HEK293 (cell line): ENCODE measurements around the gene PPIL6.

Experiments used
- CTCF ChIA-PET: fragments of 350-600 bp; formaldehyde crosslinking; extraction: SDS; loops from one replicate; lab custom pipeline; 2021; ENCODE audit warnings: antibody characterized with exemption; lab: Yijun Ruan, JAX
- POLR2A ChIA-PET: fragments of 300-600 bp; formaldehyde crosslinking; extraction: SDS; loops from one replicate; lab custom pipeline; 2020; ENCODE audit warnings: antibody characterized with exemption, inconsistent platforms; lab: Yijun Ruan, JAX
- H3K27ac ChIP-seq: fragments of 200-500 bp; sonication (Bioruptor generic); 2 replicates; pipeline ENCODE4 v1.5.1; 2014; ENCODE audit warnings: low read depth, low read length, control low read depth, inconsistent platforms; ENCODE audit errors: extremely low read depth
- H3K36me3 ChIP-seq, 2 experiments: fragments of 200-500 bp in 1 of 2; sonication (Bioruptor generic) in 1 of 2; 1 replicate in 1 of 2; 2 replicates in 1 of 2; pipeline ENCODE4 v1.5.1; 2014 to 2017; ENCODE audit warnings: inconsistent platforms in 2 of 2, low read length in 2 of 2; ENCODE audit not compliant: control insufficient read depth in 2 of 2, insufficient read depth in 1 of 2
- H3K4me1 ChIP-seq: fragments of 200-500 bp; sonication (Bioruptor generic); 2 replicates; pipeline ENCODE4 v1.5.1; 2014; ENCODE audit warnings: mild to moderate bottlenecking, low read length, inconsistent platforms; ENCODE audit not compliant: control insufficient read depth, insufficient read depth
- H3K4me3 ChIP-seq: 2 replicates; pipeline ENCODE4 v1.5.1; 2011; ENCODE audit warnings: low read depth, mild to moderate bottlenecking, control low read depth, low read length, moderate library complexity
- H3K9me3 ChIP-seq: fragments of 200-500 bp; sonication (Bioruptor generic); 2 replicates; pipeline ENCODE4 v1.5.1; 2014; ENCODE audit warnings: low read depth, low read length, inconsistent platforms; ENCODE audit not compliant: control insufficient read depth, insufficient read depth
- MEIS1 ChIP-seq: sonication (generic); formaldehyde crosslinking; IDR thresholded peaks from 2 replicates; pipeline ENCODE4 v1.8.1; 2022; ENCODE audit warnings: missing genetic modification reagents, mild to moderate bottlenecking, borderline replicate concordance
- MYNN ChIP-seq: fragments of 450-650 bp; formaldehyde crosslinking; IDR thresholded peaks from 2 replicates; pipeline ENCODE4 v1.5.1; 2016; ENCODE audit warnings: missing biosample characterization, missing genetic modification characterization, borderline replicate concordance
- SCRT1 ChIP-seq: fragments of 450-650 bp; formaldehyde crosslinking; IDR thresholded peaks from 2 replicates; pipeline ENCODE4 v1.5.1; 2016; ENCODE audit warnings: missing biosample characterization, missing genetic modification characterization, borderline replicate concordance
- ZBTB21 ChIP-seq: fragments of 450-650 bp; formaldehyde crosslinking; IDR thresholded peaks from 2 replicates; pipeline ENCODE4 v1.5.1; 2017; ENCODE audit warnings: missing biosample characterization, missing genetic modification characterization
- ZFP37 ChIP-seq: fragments of 450-650 bp; formaldehyde crosslinking; IDR thresholded peaks from 2 replicates; pipeline ENCODE4 v1.5.1; 2016; ENCODE audit warnings: missing biosample characterization, missing genetic modification characterization
- ZNF10 ChIP-seq: fragments of 450-650 bp; formaldehyde crosslinking; IDR thresholded peaks from 2 replicates; pipeline ENCODE4 v1.5.1; 2017; ENCODE audit warnings: missing biosample characterization, missing genetic modification characterization
- ZNF169 ChIP-seq: fragments of 450-650 bp; formaldehyde crosslinking; IDR thresholded peaks from 2 replicates; pipeline ENCODE4 v1.5.1; 2016; ENCODE audit warnings: missing biosample characterization, missing genetic modification characterization
- ZNF19 ChIP-seq: fragments of 450-650 bp; formaldehyde crosslinking; IDR thresholded peaks from 2 replicates; pipeline ENCODE4; 2016; ENCODE audit warnings: missing biosample characterization, missing genetic modification characterization, low read depth
- ZNF223 ChIP-seq: fragments of 450-650 bp; formaldehyde crosslinking; IDR thresholded peaks from 2 replicates; pipeline ENCODE4 v1.5.1; 2016; ENCODE audit warnings: missing biosample characterization, missing genetic modification characterization
- ZNF23 ChIP-seq: fragments of 450-650 bp; formaldehyde crosslinking; IDR thresholded peaks from 2 replicates; pipeline ENCODE4 v1.5.1; 2016; ENCODE audit warnings: missing biosample characterization, missing genetic modification characterization, borderline replicate concordance
- ZNF311 ChIP-seq: fragments of 450-650 bp; formaldehyde crosslinking; IDR thresholded peaks from 2 replicates; pipeline ENCODE4 v1.5.1; 2017; ENCODE audit warnings: missing biosample characterization, missing genetic modification characterization, borderline replicate concordance
- ZNF341 ChIP-seq: fragments of 450-650 bp; formaldehyde crosslinking; IDR thresholded peaks from 2 replicates; pipeline ENCODE4; 2016; ENCODE audit warnings: low read depth, missing biosample characterization, missing genetic modification characterization
- ZNF37A ChIP-seq: fragments of 450-650 bp; IDR thresholded peaks from 2 replicates; pipeline ENCODE4 v1.5.1; 2018; ENCODE audit warnings: missing biosample characterization, missing genetic modification characterization
- ZNF416 ChIP-seq: fragments of 450-650 bp; formaldehyde crosslinking; IDR thresholded peaks from 2 replicates; pipeline ENCODE4 v1.5.1; 2016; ENCODE audit warnings: missing biosample characterization, missing genetic modification characterization
- ZNF433 ChIP-seq: fragments of 450-650 bp; formaldehyde crosslinking; IDR thresholded peaks from 2 replicates; pipeline ENCODE4 v1.5.1; 2016; ENCODE audit warnings: missing biosample characterization, missing genetic modification characterization, low read depth
- ZNF501 ChIP-seq: fragments of 450-650 bp; formaldehyde crosslinking; IDR thresholded peaks from 2 replicates; pipeline ENCODE4 v1.5.1; 2016; ENCODE audit warnings: missing biosample characterization, missing genetic modification characterization
- ZNF549 ChIP-seq: fragments of 450-650 bp; IDR thresholded peaks from 2 replicates; pipeline ENCODE4 v1.5.1; 2018; ENCODE audit warnings: missing biosample characterization, missing genetic modification characterization, mild to moderate bottlenecking, inconsistent platforms, moderate library complexity
- ZNF600 ChIP-seq: fragments of 450-650 bp; formaldehyde crosslinking; IDR thresholded peaks from 2 replicates; pipeline ENCODE4 v1.5.1; 2016; ENCODE audit warnings: missing biosample characterization, missing genetic modification characterization
- ZNF747 ChIP-seq: fragments of 450-650 bp; formaldehyde crosslinking; IDR thresholded peaks from 2 replicates; pipeline ENCODE4 v1.5.1; 2016; ENCODE audit warnings: missing biosample characterization, missing genetic modification characterization
- ZXDB ChIP-seq: fragments of 450-650 bp; formaldehyde crosslinking; IDR thresholded peaks from 2 replicates; pipeline ENCODE4 v1.5.1; 2016; ENCODE audit warnings: missing biosample characterization, missing genetic modification characterization
- TF ChIP-seq, protein P1 (sequence below): fragments of 450-650 bp; IDR thresholded peaks from 2 replicates; pipeline ENCODE4 v1.5.1; 2018; ENCODE audit warnings: missing biosample characterization, missing genetic modification characterization
- TF ChIP-seq, protein P2 (sequence below): fragments of 450-650 bp; formaldehyde crosslinking; IDR thresholded peaks from 2 replicates; pipeline ENCODE4 v1.5.1; 2016; ENCODE audit warnings: missing biosample characterization, missing genetic modification characterization
- TF ChIP-seq, protein P3 (sequence below): fragments of 450-650 bp; formaldehyde crosslinking; IDR thresholded peaks from 2 replicates; pipeline ENCODE4 v1.5.1; 2016; ENCODE audit warnings: missing biosample characterization, missing genetic modification characterization
- TF ChIP-seq, protein P4 (sequence below): fragments of 450-650 bp; formaldehyde crosslinking; IDR thresholded peaks from 2 replicates; pipeline ENCODE4 v1.5.1; 2016; ENCODE audit warnings: missing biosample characterization, missing genetic modification characterization
- TF ChIP-seq, protein P5 (sequence below): fragments of 450-650 bp; formaldehyde crosslinking; IDR thresholded peaks from 2 replicates; pipeline ENCODE4 v1.5.1; 2016; ENCODE audit warnings: missing biosample characterization, missing genetic modification characterization, low read depth
- TF ChIP-seq, protein P6 (sequence below): fragments of 450-650 bp; formaldehyde crosslinking; IDR thresholded peaks from 2 replicates; pipeline ENCODE4 v1.5.1; 2016; ENCODE audit warnings: missing biosample characterization, missing genetic modification characterization
- TF ChIP-seq, protein P7 (sequence below): fragments of 450-650 bp; formaldehyde crosslinking; IDR thresholded peaks from 2 replicates; pipeline ENCODE4 v1.5.1; 2017; ENCODE audit warnings: missing biosample characterization, missing genetic modification characterization

The PPIL6 gene

DNA sequence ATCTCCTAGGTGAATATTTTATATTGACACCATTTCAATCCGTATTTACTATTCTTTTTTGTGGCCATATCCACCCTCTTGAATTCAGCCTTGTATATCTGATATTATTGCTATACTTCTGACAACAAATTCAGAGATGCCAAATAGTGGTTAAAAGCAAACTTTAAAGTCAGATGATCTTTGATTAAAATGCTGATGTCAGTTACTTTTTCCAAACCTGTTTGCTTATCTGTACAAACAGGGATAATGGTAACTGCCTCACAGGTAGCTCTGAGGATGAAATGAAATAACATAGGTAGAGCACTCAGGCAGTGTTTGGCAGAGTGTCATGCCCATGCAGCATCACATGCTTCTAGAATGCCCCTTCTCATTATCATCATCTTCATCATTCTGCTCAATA, 19.2 kb downstream of the PPIL6 start:
- Histone ChIP-seq H3K4me3 (no peak overlapping the region), H3K9me3 (no peaks in the 10 kb centered on the region), H3K36me3 (no peaks in the 10 kb centered on the region), H3K27ac (no peak overlapping the region), H3K4me1 (no peaks in the 10 kb centered on the region)
- CTCF ChIA-PET = interaction anchor here (0.7 to 1.5 kb wide), 2 partner anchors 38 to 205 kb away, joined by 3 to 5 read pairs; no protein-coding TSS in a partner anchor
- POLR2A ChIA-PET = no interaction called here
- TF ChIP-seq ZNF416 (tag by site-specific recombination) = no peak
- TF ChIP-seq, protein P1, sequence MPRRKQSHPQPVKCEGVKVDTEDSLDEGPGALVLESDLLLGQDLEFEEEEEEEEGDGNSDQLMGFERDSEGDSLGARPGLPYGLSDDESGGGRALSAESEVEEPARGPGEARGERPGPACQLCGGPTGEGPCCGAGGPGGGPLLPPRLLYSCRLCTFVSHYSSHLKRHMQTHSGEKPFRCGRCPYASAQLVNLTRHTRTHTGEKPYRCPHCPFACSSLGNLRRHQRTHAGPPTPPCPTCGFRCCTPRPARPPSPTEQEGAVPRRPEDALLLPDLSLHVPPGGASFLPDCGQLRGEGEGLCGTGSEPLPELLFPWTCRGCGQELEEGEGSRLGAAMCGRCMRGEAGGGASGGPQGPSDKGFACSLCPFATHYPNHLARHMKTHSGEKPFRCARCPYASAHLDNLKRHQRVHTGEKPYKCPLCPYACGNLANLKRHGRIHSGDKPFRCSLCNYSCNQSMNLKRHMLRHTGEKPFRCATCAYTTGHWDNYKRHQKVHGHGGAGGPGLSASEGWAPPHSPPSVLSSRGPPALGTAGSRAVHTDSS (tag by site-specific recombination) = peak; percentile 69; the same call in 1 of the 2 replicates
- TF ChIP-seq, all 188 proteins: peak for 1

DNA sequence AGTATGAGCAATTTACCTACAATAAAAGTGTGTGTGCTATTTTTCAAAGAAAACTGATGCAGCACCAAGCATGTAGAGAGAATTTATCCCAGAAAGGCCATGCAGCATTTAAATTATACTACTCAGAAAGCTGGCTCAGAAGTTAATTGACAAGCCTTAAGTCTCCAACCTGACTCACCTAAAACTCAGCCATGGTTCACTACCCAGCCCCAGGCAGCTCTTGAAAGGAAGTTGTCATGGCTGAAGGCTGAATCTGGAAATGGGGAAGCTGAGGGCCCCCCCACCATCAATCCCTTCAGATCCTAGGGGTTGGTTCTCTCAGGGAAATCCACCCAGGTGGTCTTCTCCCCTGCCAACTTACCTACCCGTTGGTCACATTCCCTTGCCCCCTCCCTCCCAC, 19.7 kb downstream of the PPIL6 start:
- CTCF ChIA-PET = interaction anchor here (0.6 to 1.5 kb wide), 3 partner anchors 38 to 205 kb away, joined by 3 to 5 read pairs (median 3); no protein-coding TSS in a partner anchor

DNA sequence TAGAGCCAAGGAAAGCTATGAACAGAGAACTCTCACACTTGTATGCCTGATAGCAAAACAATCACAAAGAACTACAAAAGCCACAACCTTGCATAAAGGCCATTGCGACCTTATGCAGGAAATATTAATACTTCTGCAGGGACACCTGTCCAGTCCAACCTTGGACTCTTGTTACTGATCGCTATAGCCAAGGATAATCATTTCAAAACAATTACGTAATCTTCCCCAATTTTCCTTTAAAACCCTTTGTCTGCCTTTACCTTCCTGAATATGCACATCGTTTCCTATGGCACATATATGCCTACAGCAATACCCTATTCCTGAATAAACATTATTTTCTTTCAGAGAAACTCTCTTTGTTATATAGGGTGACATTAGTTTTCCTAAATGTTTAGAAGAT, 22.8 kb downstream of the PPIL6 start:
- no peaks in the 10 kb centered on the region for H3K4me1 ChIP-seq
- H3K27ac ChIP-seq = no peak overlapping the region
- ChIA-PET CTCF (no interaction called here), POLR2A (no interaction called here)
- H3K36me3 ChIP-seq = no peaks in the 10 kb centered on the region
- H3K9me3 ChIP-seq = no peaks in the 10 kb centered on the region
- H3K4me3 ChIP-seq = no peak overlapping the region
- TF ChIP-seq, protein P2, sequence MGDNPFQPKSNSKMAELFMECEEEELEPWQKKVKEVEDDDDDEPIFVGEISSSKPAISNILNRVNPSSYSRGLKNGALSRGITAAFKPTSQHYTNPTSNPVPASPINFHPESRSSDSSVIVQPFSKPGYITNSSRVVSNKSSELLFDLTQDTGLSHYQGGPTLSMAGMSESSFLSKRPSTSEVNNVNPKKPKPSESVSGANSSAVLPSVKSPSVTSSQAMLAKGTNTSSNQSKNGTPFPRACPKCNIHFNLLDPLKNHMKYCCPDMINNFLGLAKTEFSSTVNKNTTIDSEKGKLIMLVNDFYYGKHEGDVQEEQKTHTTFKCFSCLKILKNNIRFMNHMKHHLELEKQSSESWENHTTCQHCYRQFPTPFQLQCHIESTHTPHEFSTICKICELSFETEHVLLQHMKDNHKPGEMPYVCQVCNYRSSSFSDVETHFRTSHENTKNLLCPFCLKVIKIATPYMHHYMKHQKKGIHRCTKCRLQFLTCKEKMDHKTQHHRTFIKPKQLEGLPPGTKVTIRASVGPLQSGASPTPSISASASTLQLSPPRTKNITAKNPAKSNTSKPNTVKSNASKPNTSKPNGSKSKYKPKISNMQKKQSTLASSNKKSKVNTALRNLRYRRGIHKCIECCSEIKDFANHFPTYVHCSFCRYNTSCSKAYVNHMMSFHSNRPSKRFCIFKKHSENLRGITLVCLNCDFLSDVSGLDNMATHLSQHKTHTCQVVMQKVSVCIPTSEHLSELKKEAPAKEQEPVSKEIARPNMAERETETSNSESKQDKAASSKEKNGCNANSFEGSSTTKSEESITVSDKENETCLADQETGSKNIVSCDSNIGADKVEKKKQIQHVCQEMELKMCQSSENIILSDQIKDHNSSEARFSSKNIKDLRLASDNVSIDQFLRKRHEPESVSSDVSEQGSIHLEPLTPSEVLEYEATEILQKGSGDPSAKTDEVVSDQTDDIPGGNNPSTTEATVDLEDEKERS (tag by site-specific recombination) = no peak
- TF ChIP-seq, protein P3, sequence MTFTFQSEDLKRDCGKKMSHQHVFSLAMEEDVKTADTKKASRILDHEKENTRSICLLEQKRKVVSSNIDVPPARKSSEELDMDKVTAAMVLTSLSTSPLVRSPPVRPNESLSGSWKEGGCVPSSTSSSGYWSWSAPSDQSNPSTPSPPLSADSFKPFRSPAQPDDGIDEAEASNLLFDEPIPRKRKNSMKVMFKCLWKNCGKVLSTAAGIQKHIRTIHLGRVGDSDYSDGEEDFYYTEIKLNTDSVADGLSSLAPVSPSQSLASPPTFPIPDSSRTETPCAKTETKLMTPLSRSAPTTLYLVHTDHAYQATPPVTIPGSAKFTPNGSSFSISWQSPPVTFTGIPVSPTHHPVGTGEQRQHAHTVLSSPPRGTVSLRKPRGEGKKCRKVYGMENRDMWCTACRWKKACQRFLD (tag by site-specific recombination) = no peak
- TF ChIP-seq ZNF747 (tag by site-specific recombination) (no peak), ZNF549 (tag by site-specific recombination) (no peak), MYNN (tag by site-specific recombination) (no peak), ZBTB21 (tag by site-specific recombination) (no peak)

More for the DNA sequence above, 19.7 kb downstream of the PPIL6 start:
- H3K27ac ChIP-seq = no peak overlapping the region
- H3K4me3 ChIP-seq = no peak overlapping the region
- no peaks in the 10 kb centered on the region for H3K4me1 ChIP-seq
- TF ChIP-seq, protein P4, sequence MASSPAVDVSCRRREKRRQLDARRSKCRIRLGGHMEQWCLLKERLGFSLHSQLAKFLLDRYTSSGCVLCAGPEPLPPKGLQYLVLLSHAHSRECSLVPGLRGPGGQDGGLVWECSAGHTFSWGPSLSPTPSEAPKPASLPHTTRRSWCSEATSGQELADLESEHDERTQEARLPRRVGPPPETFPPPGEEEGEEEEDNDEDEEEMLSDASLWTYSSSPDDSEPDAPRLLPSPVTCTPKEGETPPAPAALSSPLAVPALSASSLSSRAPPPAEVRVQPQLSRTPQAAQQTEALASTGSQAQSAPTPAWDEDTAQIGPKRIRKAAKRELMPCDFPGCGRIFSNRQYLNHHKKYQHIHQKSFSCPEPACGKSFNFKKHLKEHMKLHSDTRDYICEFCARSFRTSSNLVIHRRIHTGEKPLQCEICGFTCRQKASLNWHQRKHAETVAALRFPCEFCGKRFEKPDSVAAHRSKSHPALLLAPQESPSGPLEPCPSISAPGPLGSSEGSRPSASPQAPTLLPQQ = no peak
- TF ChIP-seq ZNF341 (tag by site-specific recombination) = no peak
- no peak for TF ChIP-seq ZNF501 (tag by site-specific recombination)
- TF ChIP-seq, protein P5, sequence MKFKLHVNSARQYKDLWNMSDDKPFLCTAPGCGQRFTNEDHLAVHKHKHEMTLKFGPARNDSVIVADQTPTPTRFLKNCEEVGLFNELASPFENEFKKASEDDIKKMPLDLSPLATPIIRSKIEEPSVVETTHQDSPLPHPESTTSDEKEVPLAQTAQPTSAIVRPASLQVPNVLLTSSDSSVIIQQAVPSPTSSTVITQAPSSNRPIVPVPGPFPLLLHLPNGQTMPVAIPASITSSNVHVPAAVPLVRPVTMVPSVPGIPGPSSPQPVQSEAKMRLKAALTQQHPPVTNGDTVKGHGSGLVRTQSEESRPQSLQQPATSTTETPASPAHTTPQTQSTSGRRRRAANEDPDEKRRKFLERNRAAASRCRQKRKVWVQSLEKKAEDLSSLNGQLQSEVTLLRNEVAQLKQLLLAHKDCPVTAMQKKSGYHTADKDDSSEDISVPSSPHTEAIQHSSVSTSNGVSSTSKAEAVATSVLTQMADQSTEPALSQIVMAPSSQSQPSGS (tag by site-specific recombination) = no peak
- TF ChIP-seq ZNF433 (tag by site-specific recombination) = no peak
- no peak for TF ChIP-seq MEIS1
- no peak for TF ChIP-seq SCRT1 (tag by site-specific recombination)
- TF ChIP-seq, protein P6, sequence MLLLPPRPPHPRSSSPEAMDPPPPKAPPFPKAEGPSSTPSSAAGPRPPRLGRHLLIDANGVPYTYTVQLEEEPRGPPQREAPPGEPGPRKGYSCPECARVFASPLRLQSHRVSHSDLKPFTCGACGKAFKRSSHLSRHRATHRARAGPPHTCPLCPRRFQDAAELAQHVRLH (tag by site-specific recombination) = no peak
- TF ChIP-seq ZNF169 (tag by site-specific recombination) = no peak
- no peak for TF ChIP-seq ZNF19 (tag by site-specific recombination)
- no peak for TF ChIP-seq ZFP37 (tag by site-specific recombination)
- no peak for TF ChIP-seq ZNF37A (tag by site-specific recombination)
- no peak for TF ChIP-seq ZNF311 (tag by site-specific recombination)
- TF ChIP-seq, protein P7, sequence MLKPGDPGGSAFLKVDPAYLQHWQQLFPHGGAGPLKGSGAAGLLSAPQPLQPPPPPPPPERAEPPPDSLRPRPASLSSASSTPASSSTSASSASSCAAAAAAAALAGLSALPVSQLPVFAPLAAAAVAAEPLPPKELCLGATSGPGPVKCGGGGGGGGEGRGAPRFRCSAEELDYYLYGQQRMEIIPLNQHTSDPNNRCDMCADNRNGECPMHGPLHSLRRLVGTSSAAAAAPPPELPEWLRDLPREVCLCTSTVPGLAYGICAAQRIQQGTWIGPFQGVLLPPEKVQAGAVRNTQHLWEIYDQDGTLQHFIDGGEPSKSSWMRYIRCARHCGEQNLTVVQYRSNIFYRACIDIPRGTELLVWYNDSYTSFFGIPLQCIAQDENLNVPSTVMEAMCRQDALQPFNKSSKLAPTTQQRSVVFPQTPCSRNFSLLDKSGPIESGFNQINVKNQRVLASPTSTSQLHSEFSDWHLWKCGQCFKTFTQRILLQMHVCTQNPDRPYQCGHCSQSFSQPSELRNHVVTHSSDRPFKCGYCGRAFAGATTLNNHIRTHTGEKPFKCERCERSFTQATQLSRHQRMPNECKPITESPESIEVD (tag by site-specific recombination) = no peak
- no peak for TF ChIP-seq ZNF223
- no peak for TF ChIP-seq ZXDB (tag by site-specific recombination)
- no peak for TF ChIP-seq ZNF23 (tag by site-specific recombination)
- TF ChIP-seq ZNF600 (tag by site-specific recombination) = no peak
- no peak for TF ChIP-seq ZNF10 (tag by site-specific recombination)
- no peaks in the 10 kb centered on the region for H3K9me3 ChIP-seq
- POLR2A ChIA-PET = no interaction called here
- H3K36me3 ChIP-seq = no peaks in the 10 kb centered on the region
